ENCODE measurements around the gene CELF4.

Gene CELF4

GRCh38 chr18:37590346-37590745 lies 24.7 kb upstream of the CELF4 start:
- no peaks in the 10 kb centered on the region for H3K9me3 ChIP-seq (ENCODE audit: control insufficient read depth in 2 of 2, low read length in 2 of 2)
- no peak overlapping the region for H3K27ac ChIP-seq (ENCODE audit: low read depth in 2 of 2, low read length in 2 of 2)
- no peaks in the 10 kb centered on the region for H3K4me1 ChIP-seq (ENCODE audit: control insufficient read depth in 2 of 2, insufficient read depth in 2 of 2, low read length in 2 of 2)
- no peak overlapping the region for H3K9ac ChIP-seq (ENCODE audit: low read depth in 1 of 2, low read length in 2 of 2)
- no peaks in the 10 kb centered on the region for H3K36me3 ChIP-seq (ENCODE audit: control insufficient read depth in 2 of 2, insufficient read depth in 2 of 2, low read length in 2 of 2)
- H3K27me3 ChIP-seq (ENCODE audit: control insufficient read depth in 2 of 2, insufficient read depth in 2 of 2, low read length in 2 of 2), result no peaks in the 10 kb centered on the region
- H3K4me3 ChIP-seq (ENCODE audit: low read length in 2 of 2), result no peak overlapping the region

DNA sequence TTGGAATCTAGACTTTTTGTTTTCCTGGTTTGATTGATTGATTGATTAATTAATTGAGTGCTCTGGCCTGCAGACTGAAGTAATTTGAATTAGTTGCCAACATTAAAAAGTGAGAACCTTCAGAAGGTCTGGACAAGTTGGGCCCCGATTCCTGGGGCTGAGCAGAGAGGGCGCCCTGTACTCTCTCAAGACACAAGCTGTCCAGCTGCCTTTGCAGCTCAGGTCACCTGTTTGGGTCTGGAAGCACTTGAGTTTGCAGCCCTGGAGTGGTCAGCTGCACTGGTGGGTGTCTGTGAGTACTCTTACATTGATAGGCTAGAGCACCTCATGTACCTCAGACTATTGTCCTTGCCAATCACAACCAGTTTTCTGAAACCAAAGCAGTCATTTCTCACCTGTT lies 22.7 kb upstream of the CELF4 start:
- Histone ChIP-seq H3K4me3 (ENCODE audit: low read length in 2 of 2) (no peak overlapping the region), H3K27me3 (ENCODE audit: control insufficient read depth in 2 of 2, insufficient read depth in 2 of 2, low read length in 2 of 2) (no peaks in the 10 kb centered on the region), H3K36me3 (ENCODE audit: control insufficient read depth in 2 of 2, insufficient read depth in 2 of 2, low read length in 2 of 2) (no peaks in the 10 kb centered on the region), H3K9me3 (ENCODE audit: control insufficient read depth in 2 of 2, low read length in 2 of 2) (no peaks in the 10 kb centered on the region), H3K9ac (ENCODE audit: low read depth in 1 of 2, low read length in 2 of 2) (no peak overlapping the region), H3K4me1 (ENCODE audit: control insufficient read depth in 2 of 2, insufficient read depth in 2 of 2, low read length in 2 of 2) (no peaks in the 10 kb centered on the region), H3K27ac (ENCODE audit: low read depth in 2 of 2, low read length in 2 of 2) (no peak overlapping the region)

GRCh38 chr18:37586656-37587225 lies 21.1 kb upstream of the CELF4 start:
- Histone ChIP-seq H3K9me3 (ENCODE audit: control insufficient read depth in 2 of 2, low read length in 2 of 2) (no peaks in the 10 kb centered on the region), H3K4me1 (ENCODE audit: control insufficient read depth in 2 of 2, insufficient read depth in 2 of 2, low read length in 2 of 2) (no peaks in the 10 kb centered on the region), H3K36me3 (ENCODE audit: control insufficient read depth in 2 of 2, insufficient read depth in 2 of 2, low read length in 2 of 2) (no peaks in the 10 kb centered on the region), H3K27ac (ENCODE audit: low read depth in 2 of 2, low read length in 2 of 2) (no peak overlapping the region), H3K4me3 (ENCODE audit: low read length in 2 of 2) (no peak overlapping the region), H3K27me3 (ENCODE audit: control insufficient read depth in 2 of 2, insufficient read depth in 2 of 2, low read length in 2 of 2) (no peaks in the 10 kb centered on the region), H3K9ac (ENCODE audit: low read depth in 1 of 2, low read length in 2 of 2) (no peak overlapping the region)

DNA sequence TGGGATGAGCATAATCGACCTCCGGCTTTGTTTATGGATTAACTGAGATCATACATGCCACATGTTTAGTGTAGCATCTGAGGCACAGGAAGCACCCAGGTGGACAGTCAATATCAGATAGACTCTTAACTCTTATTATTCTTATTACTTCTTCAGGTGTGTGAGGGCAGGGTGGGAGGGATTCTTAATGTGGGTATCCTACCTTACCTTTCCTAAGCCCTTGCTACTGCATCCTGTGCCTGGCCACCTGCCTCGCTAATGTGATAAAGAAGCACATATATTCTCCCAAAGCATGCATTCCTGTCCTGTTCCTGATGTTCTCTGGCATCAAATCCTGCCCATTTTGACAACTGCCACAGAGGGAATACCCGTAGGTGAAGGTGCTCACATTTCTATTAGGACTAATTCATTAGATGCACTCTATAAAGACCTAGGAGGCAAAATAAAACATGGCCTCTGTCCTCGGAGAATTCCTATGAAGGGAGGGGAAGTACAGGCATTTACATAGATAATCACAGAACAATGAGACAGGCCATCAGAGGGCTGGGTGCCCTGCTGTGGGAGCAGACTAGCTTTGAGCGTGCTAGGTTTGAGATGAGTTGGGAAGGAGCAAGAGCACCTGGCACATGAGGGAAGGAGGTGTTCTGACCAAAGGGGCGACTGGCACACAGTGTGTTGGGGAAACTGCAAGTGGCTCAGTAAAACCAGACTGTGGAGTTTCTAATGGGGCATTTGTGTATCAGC lies 19.5 kb upstream of the CELF4 start:
- Histone ChIP-seq H3K9ac (ENCODE audit: low read depth in 1 of 2, low read length in 2 of 2) (no peak overlapping the region), H3K27ac (ENCODE audit: low read depth in 2 of 2, low read length in 2 of 2) (no peak overlapping the region), H3K36me3 (ENCODE audit: control insufficient read depth in 2 of 2, insufficient read depth in 2 of 2, low read length in 2 of 2) (no peaks in the 10 kb centered on the region), H3K9me3 (ENCODE audit: control insufficient read depth in 2 of 2, low read length in 2 of 2) (no peaks in the 10 kb centered on the region), H3K4me3 (ENCODE audit: low read length in 2 of 2) (no peak overlapping the region), H3K27me3 (ENCODE audit: control insufficient read depth in 2 of 2, insufficient read depth in 2 of 2, low read length in 2 of 2) (no peaks in the 10 kb centered on the region), H3K4me1 (ENCODE audit: control insufficient read depth in 2 of 2, insufficient read depth in 2 of 2, low read length in 2 of 2) (no peaks in the 10 kb centered on the region)

- Histone ChIP-seq H3K4me3 (ENCODE audit: low read length in 2 of 2) (no peak overlapping the region), H3K27me3 (ENCODE audit: control insufficient read depth in 2 of 2, insufficient read depth in 2 of 2, low read length in 2 of 2) (no peaks in the 10 kb centered on the region), H3K9me3 (ENCODE audit: control insufficient read depth in 2 of 2, low read length in 2 of 2) (no peaks in the 10 kb centered on the region), H3K4me1 (ENCODE audit: control insufficient read depth in 2 of 2, insufficient read depth in 2 of 2, low read length in 2 of 2) (no peaks in the 10 kb centered on the region), H3K27ac (ENCODE audit: low read depth in 2 of 2, low read length in 2 of 2) (no peak overlapping the region), H3K9ac (ENCODE audit: low read depth in 1 of 2, low read length in 2 of 2) (no peak overlapping the region), H3K36me3 (ENCODE audit: control insufficient read depth in 2 of 2, insufficient read depth in 2 of 2, low read length in 2 of 2) (no peaks in the 10 kb centered on the region)
Measured at GRCh38 chr18:37584217-37584616, 18.6 kb upstream of the CELF4 start.

GRCh38 chr18:37582261-37582660 lies 16.7 kb upstream of the CELF4 start:
- H3K4me3 ChIP-seq (ENCODE audit: low read length in 2 of 2), result no peak overlapping the region
- no peak overlapping the region for H3K9ac ChIP-seq (ENCODE audit: low read depth in 1 of 2, low read length in 2 of 2)
- no peaks in the 10 kb centered on the region for H3K9me3 ChIP-seq (ENCODE audit: control insufficient read depth in 2 of 2, low read length in 2 of 2)
- no peaks in the 10 kb centered on the region for H3K36me3 ChIP-seq (ENCODE audit: control insufficient read depth in 2 of 2, insufficient read depth in 2 of 2, low read length in 2 of 2)
- no peak overlapping the region for H3K27ac ChIP-seq (ENCODE audit: low read depth in 2 of 2, low read length in 2 of 2)
- no peaks in the 10 kb centered on the region for H3K27me3 ChIP-seq (ENCODE audit: control insufficient read depth in 2 of 2, insufficient read depth in 2 of 2, low read length in 2 of 2)
- H3K4me1 ChIP-seq (ENCODE audit: control insufficient read depth in 2 of 2, insufficient read depth in 2 of 2, low read length in 2 of 2), result no peaks in the 10 kb centered on the region

- Histone ChIP-seq H3K9ac (ENCODE audit: low read depth in 1 of 2, low read length in 2 of 2) (no peak overlapping the region), H3K4me3 (ENCODE audit: low read length in 2 of 2) (no peak overlapping the region), H3K4me1 (ENCODE audit: control insufficient read depth in 2 of 2, insufficient read depth in 2 of 2, low read length in 2 of 2) (no peaks in the 10 kb centered on the region), H3K36me3 (ENCODE audit: control insufficient read depth in 2 of 2, insufficient read depth in 2 of 2, low read length in 2 of 2) (no peaks in the 10 kb centered on the region), H3K27me3 (ENCODE audit: control insufficient read depth in 2 of 2, insufficient read depth in 2 of 2, low read length in 2 of 2) (no peaks in the 10 kb centered on the region), H3K9me3 (ENCODE audit: control insufficient read depth in 2 of 2, low read length in 2 of 2) (no peaks in the 10 kb centered on the region), H3K27ac (ENCODE audit: low read depth in 2 of 2, low read length in 2 of 2) (no peak overlapping the region)
Measured at GRCh38 chr18:37578886-37579513, 13.4 kb upstream of the CELF4 start.

DNA sequence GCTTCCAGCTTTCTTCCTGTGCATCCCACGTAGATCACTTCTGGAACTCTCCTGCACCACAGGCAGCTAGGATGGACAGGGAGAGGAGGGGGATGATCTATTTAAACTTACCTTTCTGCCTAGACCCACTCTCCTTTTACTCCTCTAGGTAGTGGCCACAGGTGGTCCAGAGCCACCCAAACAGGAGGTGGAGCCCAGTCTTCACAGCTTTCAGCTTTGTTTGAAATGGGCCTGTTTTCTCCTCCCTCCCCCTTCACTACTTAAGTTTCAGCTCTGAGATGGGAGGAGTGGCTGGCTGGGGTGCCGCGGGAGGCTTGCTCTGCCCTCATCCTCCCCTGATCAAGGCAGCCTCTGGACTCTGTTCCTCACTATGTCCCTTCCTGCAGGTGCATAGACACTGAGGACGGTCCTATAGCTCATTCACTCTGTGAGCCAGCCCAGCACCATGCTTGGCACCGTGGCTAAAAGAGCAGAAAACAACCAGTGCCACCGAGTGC lies 12.6 kb upstream of the CELF4 start:
- Histone ChIP-seq H3K9me3 (ENCODE audit: control insufficient read depth in 2 of 2, low read length in 2 of 2) (no peaks in the 10 kb centered on the region), H3K9ac (ENCODE audit: low read depth in 1 of 2, low read length in 2 of 2) (no peak overlapping the region), H3K27ac (ENCODE audit: low read depth in 2 of 2, low read length in 2 of 2) (no peak overlapping the region), H3K36me3 (ENCODE audit: control insufficient read depth in 2 of 2, insufficient read depth in 2 of 2, low read length in 2 of 2) (no peaks in the 10 kb centered on the region), H3K4me1 (ENCODE audit: control insufficient read depth in 2 of 2, insufficient read depth in 2 of 2, low read length in 2 of 2) (no peaks in the 10 kb centered on the region), H3K4me3 (ENCODE audit: low read length in 2 of 2) (no peak overlapping the region), H3K27me3 (ENCODE audit: control insufficient read depth in 2 of 2, insufficient read depth in 2 of 2, low read length in 2 of 2) (no peaks in the 10 kb centered on the region)

- H3K27me3 ChIP-seq (ENCODE audit: control insufficient read depth in 2 of 2, insufficient read depth in 2 of 2, low read length in 2 of 2), result peaks cover 0 to 2% of the 10 kb centered on the region in 2 donors
- H3K4me1 ChIP-seq (ENCODE audit: control insufficient read depth in 2 of 2, insufficient read depth in 2 of 2, low read length in 2 of 2), result no peaks in the 10 kb centered on the region
- H3K27ac ChIP-seq (ENCODE audit: low read depth in 2 of 2, low read length in 2 of 2), result no peak overlapping the region
- no peaks in the 10 kb centered on the region for H3K36me3 ChIP-seq (ENCODE audit: control insufficient read depth in 2 of 2, insufficient read depth in 2 of 2, low read length in 2 of 2)
- H3K9me3 ChIP-seq (ENCODE audit: control insufficient read depth in 2 of 2, low read length in 2 of 2), result no peaks in the 10 kb centered on the region
- H3K4me3 ChIP-seq (ENCODE audit: low read length in 2 of 2), result no peak overlapping the region
- no peak overlapping the region for H3K9ac ChIP-seq (ENCODE audit: low read depth in 1 of 2, low read length in 2 of 2)
Measured at GRCh38 chr18:37577051-37577611, 11.5 kb upstream of the CELF4 start.

GRCh38 chr18:37575646-37576045 lies 10.0 kb upstream of the CELF4 start:
- Histone ChIP-seq H3K9ac (ENCODE audit: low read depth in 1 of 2, low read length in 2 of 2) (no peak overlapping the region), H3K36me3 (ENCODE audit: control insufficient read depth in 2 of 2, insufficient read depth in 2 of 2, low read length in 2 of 2) (no peaks in the 10 kb centered on the region), H3K9me3 (ENCODE audit: control insufficient read depth in 2 of 2, low read length in 2 of 2) (no peaks in the 10 kb centered on the region), H3K27me3 (ENCODE audit: control insufficient read depth in 2 of 2, insufficient read depth in 2 of 2, low read length in 2 of 2) (peaks cover 0 to 2% of the 10 kb centered on the region in 2 donors), H3K4me1 (ENCODE audit: control insufficient read depth in 2 of 2, insufficient read depth in 2 of 2, low read length in 2 of 2) (no peaks in the 10 kb centered on the region), H3K4me3 (ENCODE audit: low read length in 2 of 2) (no peak overlapping the region), H3K27ac (ENCODE audit: low read depth in 2 of 2, low read length in 2 of 2) (no peak overlapping the region)

Data from mucosa of rectum (tissue), 2 donors.